ENCODE measurements around the gene MAP1LC3B. TPM values are rescaled to one million over a fixed set of nuclear protein-coding genes. Genes with fewer than 3 reads are reported as not detected.

The MAP1LC3B gene
- total RNA-seq, 3 donors from 2014 or later = 66.5 to 82.9 (median 67.3) TPM

- H3K4me1 ChIP-seq (ENCODE audit: low read depth) = no peaks in the 10 kb centered on the region
- DNase-seq = no peak
- intact Hi-C loops (cut with DNase I, micrococcal nuclease) = no loop called here
- H3K4me3 ChIP-seq = no peak overlapping the region
- TF ChIP-seq CTCF (IDR thresholded peaks at IDR 0.05) = no peak
- no peaks in the 10 kb centered on the region for H3K36me3 ChIP-seq (ENCODE audit: low read depth)
- no peaks in the 10 kb centered on the region for H3K9me3 ChIP-seq
- no peak for ATAC-seq
Observed at GRCh38 chr16:87446479-87446878, 54.3 kb downstream of the MAP1LC3B start.

- H3K9me3 ChIP-seq = no peaks in the 10 kb centered on the region
- TF ChIP-seq CTCF (IDR thresholded peaks at IDR 0.05) = no peak
- DNase-seq (no peak), ATAC-seq (no peak)
- H3K4me3 ChIP-seq = no peak overlapping the region
- no peaks in the 10 kb centered on the region for H3K36me3 ChIP-seq (ENCODE audit: low read depth)
- no peaks in the 10 kb centered on the region for H3K4me1 ChIP-seq (ENCODE audit: low read depth)
- intact Hi-C loops (cut with DNase I, micrococcal nuclease) = no loop called here
Observed at GRCh38 chr16:87447323-87447722, 55.2 kb downstream of the MAP1LC3B start.

DNA sequence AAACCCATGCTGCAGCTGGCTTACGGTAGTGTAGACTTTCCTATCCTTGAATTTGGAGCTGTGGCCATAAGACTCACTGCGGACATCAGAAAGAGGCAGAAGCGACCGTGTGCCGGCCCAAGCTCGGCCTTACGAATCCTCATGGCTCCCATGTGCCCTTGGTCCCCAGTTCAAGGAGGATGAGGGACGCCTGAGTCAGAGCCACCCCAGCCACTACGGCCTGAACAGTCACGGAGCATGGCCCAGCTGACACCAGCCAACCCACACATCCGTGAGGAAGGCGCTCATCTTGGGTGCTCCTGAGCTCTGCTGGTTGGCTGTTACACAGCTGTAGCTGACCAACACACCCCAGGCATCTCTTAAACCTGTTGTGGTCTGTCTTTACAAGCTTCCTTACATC, 56.7 kb downstream of the MAP1LC3B start:
- Histone ChIP-seq H3K9me3 (no peaks in the 10 kb centered on the region), H3K36me3 (ENCODE audit: low read depth) (no peaks in the 10 kb centered on the region), H3K4me3 (no peak overlapping the region), H3K4me1 (ENCODE audit: low read depth) (no peaks in the 10 kb centered on the region)
- DNase-seq (peak in 1 of 3 donors; percentile 18), ATAC-seq (no peak)
- intact Hi-C loops (cut with DNase I, micrococcal nuclease) = no loop called here
- TF ChIP-seq CTCF (IDR thresholded peaks at IDR 0.05) = no peak

GRCh38 chr16:87451563-87452210, 59.6 kb downstream of the MAP1LC3B start:
- H3K4me3 ChIP-seq = no peak overlapping the region
- DNase-seq = no peak
- peaks cover 5% of the 10 kb centered on the region for H3K4me1 ChIP-seq (ENCODE audit: low read depth)
- no peak for ATAC-seq
- TF ChIP-seq CTCF (IDR thresholded peaks at IDR 0.05) = no peak
- H3K9me3 ChIP-seq = no peaks in the 10 kb centered on the region
- H3K36me3 ChIP-seq (ENCODE audit: low read depth) = no peaks in the 10 kb centered on the region
- intact Hi-C loops (cut with DNase I, micrococcal nuclease) = no loop called here

GRCh38 chr16:87453326-87453725, 61.2 kb downstream of the MAP1LC3B start:
- TF ChIP-seq CTCF (IDR thresholded peaks at IDR 0.05) = no peak
- Histone ChIP-seq H3K4me1 (ENCODE audit: low read depth) (peaks cover 16% of the 10 kb centered on the region), H3K36me3 (ENCODE audit: low read depth) (no peaks in the 10 kb centered on the region), H3K4me3 (no peak overlapping the region), H3K9me3 (no peaks in the 10 kb centered on the region)
- intact Hi-C loops (cut with DNase I, micrococcal nuclease) = no loop called here
- ATAC-seq (no peak), DNase-seq (no peak)

Other genes with a start within 250 kb of the MAP1LC3B start
- 1 to 10 TPM; 2.5 to 4.2 (median 3.0) TPM for gene C16orf95, start 74.9 kb upstream of the MAP1LC3B start, total RNA-seq
- 100 to 1,000 TPM in 1 of 3 donors, 10 to 100 TPM in 2; 54.2 to 104 (median 63.9) TPM for gene FBXO31, start 8.6 kb upstream of the MAP1LC3B start, total RNA-seq
- gene ZCCHC14, start 100.7 kb downstream of the MAP1LC3B start, total RNA-seq = 10 to 100 TPM; 30.3 to 36.4 (median 32.3) TPM
- 1 to 10 TPM in 1 of 3 donors, under 1 TPM in 2; 0.17 to 2.1 (median 0.84) TPM for gene JPH3, start 210.2 kb downstream of the MAP1LC3B start, total RNA-seq